ENCODE data around the gene WFIKKN2.
A peak's percentile ranks its signal among the peaks of the same experiment; 100 is the strongest.
"Not testable (repeated sequence)": the region's sequence is repeated elsewhere in the genome, so short reads cannot be mapped to it uniquely, and the experiment has no call there.

WFIKKN2 gene

GRCh38 chr17:50855708-50856330 is 20.4 kb downstream of the WFIKKN2 start:
- DNase-seq = no peak

GRCh38 chr17:50856431-50856830 is 21.0 kb downstream of the WFIKKN2 start:
- DNase-seq = no peak

DNA sequence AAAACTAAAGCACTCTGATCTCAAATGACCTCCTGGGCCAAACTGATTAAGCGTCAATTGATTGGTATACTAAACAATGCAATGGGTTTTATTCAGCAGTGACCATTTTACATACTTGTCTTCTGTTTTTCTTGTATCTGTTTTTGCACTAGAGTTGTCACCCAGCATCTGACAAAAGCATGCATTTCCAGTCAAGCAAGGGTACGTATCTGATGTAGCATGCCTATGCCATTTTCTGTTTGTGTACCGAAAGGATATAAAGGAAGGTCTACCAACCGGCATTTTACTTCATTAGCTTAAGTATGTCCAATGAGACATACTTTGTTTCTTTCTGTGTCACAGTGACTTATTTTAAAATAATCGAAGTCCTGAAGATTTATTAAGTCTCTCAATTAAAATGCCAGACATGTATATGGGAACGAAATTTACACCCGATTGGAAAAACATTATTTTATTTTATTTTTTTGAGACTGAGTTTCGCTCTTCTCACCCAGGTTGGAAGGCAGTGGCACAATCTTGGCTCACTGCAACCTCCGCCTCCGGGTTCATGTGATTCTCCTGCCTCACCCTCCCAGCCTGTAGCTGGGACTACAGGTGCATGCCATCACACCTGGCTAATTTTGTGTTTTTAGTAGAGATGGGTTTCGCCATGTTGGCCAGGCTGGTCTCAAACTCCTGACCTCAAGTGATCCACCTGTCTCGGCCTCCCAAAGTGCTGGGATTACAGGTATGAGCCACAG is 23.3 kb downstream of the WFIKKN2 start:
- no peak for DNase-seq

DNA sequence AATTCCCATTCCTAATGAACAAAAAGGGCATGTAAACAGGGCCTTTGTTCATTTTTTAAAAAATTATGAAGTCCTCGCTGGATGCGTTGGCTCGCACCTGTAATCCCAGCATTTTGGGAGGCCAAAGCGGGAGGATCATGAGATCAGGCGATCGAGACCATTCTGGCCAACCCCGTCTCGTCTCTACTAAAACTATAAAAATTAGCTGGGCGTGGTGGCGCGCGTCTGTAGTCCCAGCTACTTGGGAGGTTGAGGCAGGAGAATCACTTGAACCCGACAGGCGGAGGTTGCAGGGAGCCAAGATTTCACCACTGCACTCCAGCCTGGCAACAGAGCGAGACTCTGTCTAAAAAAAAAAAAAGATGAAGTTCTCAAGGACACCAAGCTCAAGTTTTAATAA is 24.3 kb downstream of the WFIKKN2 start:
- DNase-seq = not testable (repeated sequence)

- DNase-seq = no peak
Observed at GRCh38 chr17:50861334-50861676, 25.9 kb downstream of the WFIKKN2 start.

DNA sequence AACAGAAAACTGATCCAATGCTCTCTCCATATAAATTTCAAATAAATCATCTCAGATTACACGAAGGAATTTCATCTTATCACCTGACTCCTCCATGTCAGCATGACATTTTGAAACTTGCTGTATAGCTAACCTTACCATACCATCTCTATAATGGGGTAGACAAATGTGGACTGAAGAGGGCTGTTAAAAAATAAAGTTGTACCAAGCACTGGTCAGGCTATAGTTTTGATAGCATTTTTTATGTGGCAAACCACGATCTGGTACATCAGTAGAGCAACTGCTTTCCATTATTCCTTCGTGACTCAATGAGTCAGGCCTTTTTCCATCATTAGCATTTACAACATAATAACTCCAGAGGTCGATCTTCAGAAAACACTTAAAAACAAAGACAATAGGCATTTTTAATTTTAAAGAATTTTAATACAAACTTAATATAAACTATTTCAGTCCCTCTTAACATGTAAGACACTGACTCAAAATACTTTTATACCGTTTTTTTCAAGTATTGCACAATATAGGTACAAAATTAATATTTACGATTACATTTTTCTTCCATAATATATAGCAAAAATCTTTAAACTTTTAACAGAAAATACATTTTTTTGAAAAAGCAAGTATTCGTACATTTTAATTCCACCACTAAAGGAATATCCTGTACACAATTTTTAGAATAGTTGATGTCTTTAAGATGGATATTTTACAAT is 26.6 kb downstream of the WFIKKN2 start:
- no peak for DNase-seq

- peak; percentile 74 for DNase-seq
Observed at GRCh38 chr17:50863221-50863843, 27.9 kb downstream of the WFIKKN2 start.

GRCh38 chr17:50863931-50864330 is 28.5 kb downstream of the WFIKKN2 start:
- no peak for DNase-seq

- DNase-seq = peak; percentile 42
Observed at GRCh38 chr17:50864747-50865059, 29.3 kb downstream of the WFIKKN2 start.

DNA sequence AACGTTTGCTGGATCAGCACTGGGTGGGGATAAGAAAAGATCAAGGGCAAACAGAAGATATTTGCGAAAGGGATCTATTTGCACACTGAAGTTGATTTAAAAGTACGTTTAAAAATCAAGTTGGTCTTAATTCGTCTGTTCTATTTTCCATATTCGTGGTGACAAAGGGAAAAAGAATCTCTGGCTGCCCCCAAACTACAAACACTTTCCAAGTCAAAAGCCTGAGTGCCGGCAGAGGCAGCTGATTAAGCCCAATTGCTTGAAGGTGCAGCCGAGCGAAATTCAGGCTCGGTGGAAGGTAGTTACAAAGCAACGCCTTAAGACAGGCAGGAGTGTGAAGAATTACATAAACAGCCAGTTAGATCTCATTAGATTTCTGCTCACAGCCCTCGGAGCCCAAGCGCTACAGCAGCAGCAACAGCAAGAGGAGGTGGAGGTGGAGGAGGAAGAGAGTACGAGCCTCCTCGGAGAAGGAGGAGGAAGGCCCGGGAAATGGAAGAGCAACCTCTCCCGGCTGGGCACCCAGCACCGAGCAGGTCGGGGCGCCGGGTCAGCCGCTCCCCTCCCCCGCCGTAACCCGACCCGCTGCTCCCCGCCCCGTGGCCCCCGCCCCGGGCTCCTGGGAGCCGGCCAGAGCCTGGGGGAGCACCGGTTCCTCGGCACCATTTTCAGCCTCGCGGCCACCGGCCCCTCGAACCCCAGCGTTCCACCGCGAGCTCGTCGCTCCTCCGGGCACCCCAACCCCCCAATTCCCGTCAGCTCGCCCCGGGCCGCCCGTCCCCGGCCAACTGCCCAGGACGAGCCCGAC is 29.9 kb downstream of the WFIKKN2 start:
- DNase-seq = peak; percentile 69

GRCh38 chr17:50865868-50866260 is 30.5 kb downstream of the WFIKKN2 start:
- DNase-seq = no peak

DNA sequence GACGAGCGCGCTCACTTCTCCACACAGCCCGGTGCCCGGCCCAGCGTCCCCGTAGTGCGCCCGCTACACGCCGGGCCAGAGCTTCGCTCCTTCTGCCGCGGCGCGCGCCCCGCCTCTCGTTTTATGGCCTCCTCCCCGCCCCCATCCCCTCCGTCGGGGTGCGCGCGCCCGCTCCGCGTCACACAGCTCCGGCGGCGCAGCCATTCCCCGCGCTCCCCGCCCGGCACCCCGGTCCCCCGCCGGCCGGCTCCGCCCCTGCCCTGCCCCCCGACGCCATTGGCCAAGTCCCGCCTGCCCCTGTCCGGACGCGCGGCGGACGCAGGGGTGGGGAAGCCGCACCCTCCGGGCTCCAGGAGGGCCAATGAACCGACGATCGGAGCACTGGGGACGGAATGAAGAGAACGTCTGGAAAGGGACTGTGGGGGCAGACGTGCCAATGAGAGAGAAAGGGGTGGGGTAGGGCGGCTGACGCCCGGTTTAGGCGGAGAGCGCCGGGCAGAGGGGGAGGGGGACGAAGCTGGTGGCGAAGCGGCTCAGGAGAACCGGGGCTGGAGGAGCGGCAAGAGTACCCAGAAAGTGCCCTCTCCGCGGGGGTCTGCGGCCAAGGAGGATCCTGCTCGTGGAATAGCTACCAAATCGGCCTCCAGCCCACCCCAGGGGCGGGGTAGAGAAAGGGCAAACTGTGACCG is 31.0 kb downstream of the WFIKKN2 start, which contains the start of gene TOB1:
Gene TOB1 (minus strand): TSS at position 94 of the 689 bp plus-strand sequence. CDS start 2,337 bp downstream, outside the sequence.
- peak; percentile 99 for DNase-seq

- peak; percentile 81 for DNase-seq
Observed at GRCh38 chr17:50866950-50867362, 31.6 kb downstream of the WFIKKN2 start.

DNA sequence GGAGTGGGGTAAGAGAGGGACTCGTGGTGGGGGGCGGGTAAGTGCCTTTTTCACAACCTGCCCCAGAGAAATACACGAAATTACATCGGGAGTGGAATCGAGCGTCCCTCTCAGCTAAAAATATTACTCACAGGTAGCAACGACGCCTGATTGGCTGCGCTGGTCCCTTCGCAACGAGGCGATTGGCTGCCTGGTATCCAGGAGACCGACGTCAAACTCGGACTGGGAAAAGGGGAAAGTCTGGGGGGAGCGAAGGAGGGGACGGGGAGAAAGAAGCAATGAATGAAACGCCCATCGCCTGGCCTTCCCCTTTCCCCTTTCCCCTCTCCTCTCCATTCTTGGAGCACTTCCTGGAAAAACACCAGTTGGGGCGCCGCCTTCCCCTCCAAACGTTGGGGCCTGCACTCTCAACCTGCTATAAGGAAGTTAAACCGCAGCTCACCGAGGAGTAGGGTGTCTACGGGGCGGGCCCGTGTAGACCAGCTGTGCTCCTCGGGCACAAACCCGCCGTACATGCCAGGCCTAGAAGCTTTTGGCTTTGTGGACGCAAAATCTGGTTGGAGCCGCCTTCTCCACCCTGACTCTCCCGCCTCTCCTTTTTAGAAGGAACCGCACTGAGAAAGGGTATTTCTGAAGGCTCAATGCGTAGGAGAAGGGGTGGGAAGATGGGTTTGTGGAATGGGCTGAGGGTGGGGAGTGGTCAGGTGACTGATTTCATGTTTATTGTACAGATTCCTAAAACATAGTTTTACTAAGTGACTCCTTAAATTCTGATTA is 32.2 kb downstream of the WFIKKN2 start:
- DNase-seq = peak; percentile 94

GRCh38 chr17:50868140-50868438 is 32.7 kb downstream of the WFIKKN2 start:
- no peak for DNase-seq

GRCh38 chr17:50868602-50869001 is 33.2 kb downstream of the WFIKKN2 start:
- no peak for DNase-seq

DNA sequence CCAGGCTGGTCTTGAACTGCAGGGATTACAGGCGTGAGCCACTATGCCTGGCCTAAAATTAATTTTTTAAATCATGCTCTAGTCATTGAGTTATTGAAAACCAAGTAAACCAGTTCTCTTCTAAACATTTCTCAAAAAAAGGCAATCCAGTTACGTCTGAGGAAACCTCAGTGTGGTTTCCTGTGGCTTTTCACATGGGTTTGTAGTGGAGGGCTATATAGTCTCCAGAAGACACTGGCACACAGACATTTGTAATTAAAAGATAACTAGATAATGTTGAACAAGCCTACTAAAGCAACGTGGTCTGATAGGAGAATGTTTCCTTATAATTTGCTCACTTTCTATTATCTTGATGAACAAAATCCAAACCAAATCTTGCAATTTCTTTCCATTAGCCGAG is 36.0 kb downstream of the WFIKKN2 start:
- DNase-seq = peak; percentile 78

DNA sequence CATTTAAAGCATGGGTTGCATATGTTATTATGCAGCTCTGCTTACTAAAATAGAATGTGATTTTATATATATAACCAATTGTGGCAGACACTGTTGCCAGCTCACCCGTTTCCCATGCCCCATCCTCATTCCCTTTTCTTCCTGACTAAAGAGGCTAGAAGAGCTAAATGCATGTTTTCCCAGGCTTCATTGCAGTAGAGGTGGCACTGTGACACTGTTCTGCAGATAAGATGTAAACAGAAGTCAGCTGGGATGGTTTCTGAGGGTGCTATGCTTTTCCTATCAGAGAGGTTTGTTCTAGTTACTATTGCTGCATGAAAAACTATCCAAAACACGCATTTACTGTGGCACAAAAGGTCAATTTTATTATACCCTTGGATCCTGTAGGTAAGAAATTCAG is 36.5 kb downstream of the WFIKKN2 start:
- DNase-seq = peak; percentile 20

DNA sequence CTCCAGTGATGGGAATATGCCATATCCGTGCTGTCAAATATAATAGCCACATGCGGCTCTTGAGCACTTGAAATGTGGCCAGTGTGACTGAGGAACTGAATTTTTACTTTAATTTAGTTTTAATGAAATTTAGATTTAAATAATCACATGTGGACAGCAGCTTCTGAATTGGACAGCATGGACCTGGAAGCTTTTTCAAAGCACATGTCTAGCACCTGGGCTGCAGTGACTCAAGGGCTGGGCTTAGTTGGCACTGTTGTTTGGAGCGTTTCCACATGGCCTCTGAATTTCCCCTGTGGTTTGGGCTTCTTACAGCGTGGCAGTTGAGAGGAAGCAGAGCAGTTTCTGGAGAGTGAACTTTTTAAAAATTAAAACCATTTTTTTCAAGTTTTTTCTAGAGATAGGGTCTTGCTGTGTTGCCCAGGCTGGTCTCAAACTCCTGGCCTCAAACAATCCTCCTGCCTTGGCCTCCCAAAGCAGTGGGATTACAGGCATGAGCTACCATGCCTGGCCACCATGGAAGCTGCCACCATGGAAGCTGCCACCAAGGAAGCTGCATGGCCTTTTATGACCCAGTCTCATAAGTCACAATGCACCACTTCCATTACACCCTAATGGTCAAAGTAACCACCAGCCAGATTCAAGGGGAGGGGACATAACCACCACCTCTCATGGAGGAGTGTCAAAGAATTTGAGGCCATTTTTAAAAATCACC is 37.5 kb downstream of the WFIKKN2 start:
- DNase-seq = peak; percentile 67

DNA sequence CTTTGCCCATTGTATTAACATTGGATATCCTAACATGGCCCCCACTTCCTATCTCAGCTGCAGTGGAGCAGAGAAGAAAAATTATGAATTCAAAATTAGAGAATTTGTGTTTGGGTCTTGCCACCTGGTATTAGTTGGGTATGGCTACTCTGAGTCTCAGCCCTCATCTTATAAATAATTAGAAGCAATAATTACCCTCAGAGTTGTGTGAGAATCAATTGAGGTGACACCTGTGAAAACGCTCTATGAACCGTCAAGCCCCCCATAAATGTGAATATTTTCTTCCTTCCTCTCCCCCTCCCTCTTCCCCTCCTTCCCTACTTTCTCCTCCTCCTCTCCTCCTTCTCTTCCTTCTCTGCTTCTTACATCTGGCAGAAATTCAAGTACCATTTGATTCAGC is 39.7 kb downstream of the WFIKKN2 start:
- DNase-seq = no peak

DNA sequence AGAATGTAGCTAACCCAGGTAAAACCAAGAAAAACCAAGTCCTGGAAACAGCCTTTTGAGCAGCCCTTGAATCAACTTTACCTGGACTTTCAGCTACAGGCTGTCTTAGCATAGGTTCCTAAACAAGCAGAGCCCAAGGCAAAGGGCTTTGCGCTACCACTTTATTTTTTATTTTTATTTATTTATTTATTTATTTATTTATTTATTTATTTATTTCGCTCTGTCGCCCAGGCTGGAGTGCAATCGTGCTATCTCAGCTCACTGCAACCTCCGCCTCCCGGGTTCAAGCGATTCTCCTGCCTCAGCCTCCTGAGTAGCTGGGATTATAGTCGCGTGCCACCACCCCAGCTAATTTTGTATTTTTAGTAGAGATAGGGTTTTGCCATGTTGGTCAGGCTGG is 41.7 kb downstream of the WFIKKN2 start:
- not testable (repeated sequence) for DNase-seq
